ENCODE data around the gene CTBP2.
A peak's percentile ranks its signal among the peaks of the same experiment; 100 is the strongest.
"Not testable (repeated sequence)": the region's sequence is repeated elsewhere in the genome, so short reads cannot be mapped to it uniquely, and the experiment has no call there.

Gene CTBP2

GRCh38 chr10:125164421-125164820, 4.1 kb upstream of the CTBP2 start:
- in situ Hi-C loops (cut with HindIII; ENCODE audit: low sequenced_read_pairs) = no loop called here
- H3K4me3 ChIP-seq (ENCODE audit: low read depth, low read length) = no peak overlapping the region
- TF ChIP-seq CTCF (IDR thresholded peaks at IDR 0.05; ENCODE audit: low read depth, low read length) = no peak
- DNase-seq (ENCODE audit: low read depth, low spot score) = no peak

- no peak for DNase-seq (ENCODE audit: low read depth, low spot score)
- in situ Hi-C loops (cut with HindIII; ENCODE audit: low sequenced_read_pairs) = no loop called here
- TF ChIP-seq CTCF (IDR thresholded peaks at IDR 0.05; ENCODE audit: low read depth, low read length) = no peak
- H3K4me3 ChIP-seq (ENCODE audit: low read depth, low read length) = no peak overlapping the region
These were observed 3.4 kb upstream of the CTBP2 start for GRCh38 chr10:125163803-125164202.

GRCh38 chr10:125163312-125163711, 2.9 kb upstream of the CTBP2 start:
- DNase-seq (ENCODE audit: low read depth, low spot score); in situ Hi-C loops (cut with HindIII; ENCODE audit: low sequenced_read_pairs): not testable (repeated sequence)

GRCh38 chr10:125162120-125162931, 2.0 kb upstream of the CTBP2 start:
- in situ Hi-C loops (cut with HindIII; ENCODE audit: low sequenced_read_pairs) = no loop called here
- no peak for TF ChIP-seq CTCF (IDR thresholded peaks at IDR 0.05; ENCODE audit: low read depth, low read length)
- no peak for DNase-seq (ENCODE audit: low read depth, low spot score)
- peak overlapping the region; percentile 72 for H3K4me3 ChIP-seq (ENCODE audit: low read depth, low read length)

More at GRCh38 chr10:125163312-125163711, 2.9 kb upstream of the CTBP2 start:
- H3K4me3 ChIP-seq (ENCODE audit: low read depth, low read length) = not testable (repeated sequence)

- TF ChIP-seq CTCF (IDR thresholded peaks at IDR 0.05; ENCODE audit: low read depth, low read length) = no peak
- DNase-seq (ENCODE audit: low read depth, low spot score) = no peak
- peak overlapping the region; percentile 72 for H3K4me3 ChIP-seq (ENCODE audit: low read depth, low read length)
- in situ Hi-C loops (cut with HindIII; ENCODE audit: low sequenced_read_pairs) = no loop called here
These were observed 1.4 kb upstream of the CTBP2 start for GRCh38 chr10:125161707-125162119.

GRCh38 chr10:125160856-125161706, 718 bp upstream of the CTBP2 start:
- peak; percentile 87 for DNase-seq (ENCODE audit: low read depth, low spot score)
- in situ Hi-C loops (cut with HindIII; ENCODE audit: low sequenced_read_pairs) = no loop called here
- TF ChIP-seq CTCF (IDR thresholded peaks at IDR 0.05; ENCODE audit: low read depth, low read length) = peak; percentile 41
- H3K4me3 ChIP-seq (ENCODE audit: low read depth, low read length) = peak overlapping the region; percentile 72
